ENCODE measurements around the gene GNS. TPM values are rescaled to one million over a fixed set of nuclear protein-coding genes. Genes with fewer than 3 reads are reported as not detected.

GNS gene
- total RNA-seq, 4 donors from 2014 or later: 41.9 to 56.5 (median 53.9) TPM

GRCh38 chr12:64747695-64748094 lies 11.5 kb downstream of the GNS start:
- Histone ChIP-seq H3K4me1 (no peaks in the 10 kb centered on the region), H3K4me3 (no peak overlapping the region), H3K27me3 (no peaks in the 10 kb centered on the region), H3K36me3 (peaks cover 5 to 78% of the 10 kb centered on the region in 2 donors), H3K9me3 (no peaks in the 10 kb centered on the region), H3K27ac (no peak overlapping the region)
- intact Hi-C loops (cut with DNase I; ENCODE audit: low total_unique reads) (no loop called here), in situ Hi-C loops (cut with MboI; ENCODE audit: low sequenced_read_pairs in 4 of 4) (no loop called here)
- ATAC-seq (no peak), DNase-seq (no peak)
- TF ChIP-seq POLR2A (IDR thresholded peaks at IDR 0.05): no peak

- intact Hi-C loops (cut with DNase I; ENCODE audit: low total_unique reads): no loop called here
- DNase-seq: no peak
- Histone ChIP-seq H3K4me1 (no peaks in the 10 kb centered on the region), H3K4me3 (no peak overlapping the region), H3K27me3 (no peaks in the 10 kb centered on the region), H3K27ac (no peak overlapping the region), H3K9me3 (no peaks in the 10 kb centered on the region), H3K36me3 (peaks cover 5 to 87% of the 10 kb centered on the region in 2 donors)
- in situ Hi-C loops (cut with MboI; ENCODE audit: low sequenced_read_pairs in 4 of 4): no loop called here
- no peak for ATAC-seq
- TF ChIP-seq CTCF (IDR thresholded peaks at IDR 0.05 in 4 of 5, conservative IDR thresholded peaks at IDR 0.05 in 1 of 5) (no peak), POLR2A (IDR thresholded peaks at IDR 0.05) (no peak)
These were observed 12.5 kb downstream of the GNS start for GRCh38 chr12:64746663-64747062.

DNA sequence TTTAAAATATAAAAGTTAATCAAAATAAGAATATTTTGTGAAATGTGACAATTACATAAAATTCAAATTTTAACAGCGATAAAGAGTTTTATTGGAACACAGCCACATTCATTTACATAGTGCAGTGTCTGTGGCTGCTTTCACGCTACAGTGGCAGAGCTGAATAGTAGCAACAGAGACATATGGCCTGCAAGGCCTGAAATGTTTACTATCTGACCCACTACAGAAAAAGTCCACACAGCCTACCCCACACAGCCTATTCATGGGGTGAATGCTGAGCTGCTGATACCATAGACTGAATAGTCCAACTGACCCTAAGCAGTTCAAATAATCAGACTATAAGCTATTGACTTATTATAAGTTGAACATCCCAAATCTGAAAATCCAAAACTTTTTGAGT lies 13.2 kb downstream of the GNS start:
- Histone ChIP-seq H3K4me3 (no peak overlapping the region), H3K4me1 (no peaks in the 10 kb centered on the region), H3K36me3 (peaks cover 5 to 88% of the 10 kb centered on the region in 2 donors), H3K9me3 (no peaks in the 10 kb centered on the region), H3K27me3 (no peaks in the 10 kb centered on the region), H3K27ac (no peak overlapping the region)
- TF ChIP-seq POLR2A (IDR thresholded peaks at IDR 0.05): no peak
- TF ChIP-seq CTCF (IDR thresholded peaks at IDR 0.05 in 4 of 5, conservative IDR thresholded peaks at IDR 0.05 in 1 of 5): no peak
- no peak for ATAC-seq
- intact Hi-C loops (cut with DNase I; ENCODE audit: low total_unique reads) (no loop called here), in situ Hi-C loops (cut with MboI; ENCODE audit: low sequenced_read_pairs in 4 of 4) (no loop called here)
- DNase-seq: no peak

DNA sequence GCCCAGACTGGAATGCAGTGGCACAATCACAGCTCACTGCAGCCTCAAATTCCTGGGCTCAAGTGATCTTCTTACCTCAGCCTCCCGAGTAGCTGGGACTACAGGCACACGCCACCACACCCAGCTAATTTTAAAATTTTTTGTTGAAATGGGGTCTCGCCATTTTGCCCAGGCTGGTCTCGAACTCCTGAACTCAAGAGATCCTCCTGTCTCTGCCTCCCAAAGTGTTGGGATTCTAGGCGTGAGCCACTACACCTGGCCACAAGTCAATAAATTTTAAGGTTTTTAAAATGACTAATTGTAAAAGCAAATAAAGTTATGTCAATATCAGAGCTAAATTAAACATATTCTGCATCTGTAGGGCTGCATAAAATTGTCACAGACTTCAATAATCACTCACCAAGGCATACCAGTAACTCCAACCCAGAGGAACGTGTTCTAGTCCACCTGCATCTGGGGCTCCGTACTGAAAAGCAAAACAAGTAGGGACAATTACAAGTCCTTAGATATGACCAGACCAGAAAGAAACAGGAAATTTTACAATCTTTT lies 13.9 kb downstream of the GNS start:
- Histone ChIP-seq H3K27me3 (no peaks in the 10 kb centered on the region), H3K36me3 (peaks cover 5 to 85% of the 10 kb centered on the region in 2 donors), H3K4me1 (no peaks in the 10 kb centered on the region), H3K4me3 (no peak overlapping the region), H3K9me3 (no peaks in the 10 kb centered on the region), H3K27ac (no peak overlapping the region)
- no peak for DNase-seq
- in situ Hi-C loops (cut with MboI; ENCODE audit: low sequenced_read_pairs in 4 of 4) (no loop called here), intact Hi-C loops (cut with DNase I; ENCODE audit: low total_unique reads) (no loop called here)
- no peak for ATAC-seq
- no peak for TF ChIP-seq CTCF (IDR thresholded peaks at IDR 0.05 in 4 of 5, conservative IDR thresholded peaks at IDR 0.05 in 1 of 5)
- no peak for TF ChIP-seq POLR2A (IDR thresholded peaks at IDR 0.05)

GRCh38 chr12:64744422-64745258 lies 14.6 kb downstream of the GNS start:
- no peak for ATAC-seq
- TF ChIP-seq CTCF (IDR thresholded peaks at IDR 0.05 in 4 of 5, conservative IDR thresholded peaks at IDR 0.05 in 1 of 5): no peak
- no peak for TF ChIP-seq POLR2A (IDR thresholded peaks at IDR 0.05)
- intact Hi-C loops (cut with DNase I; ENCODE audit: low total_unique reads): no loop called here
- H3K4me3 ChIP-seq: no peak overlapping the region
- peaks cover 5 to 85% of the 10 kb centered on the region in 2 donors for H3K36me3 ChIP-seq
- no peaks in the 10 kb centered on the region for H3K27me3 ChIP-seq
- no peak for DNase-seq
- in situ Hi-C loops (cut with MboI; ENCODE audit: low sequenced_read_pairs in 4 of 4): no loop called here
- H3K27ac ChIP-seq: no peak overlapping the region
- no peaks in the 10 kb centered on the region for H3K9me3 ChIP-seq
- no peaks in the 10 kb centered on the region for H3K4me1 ChIP-seq
